Cerebellar cortex (tissue), 1 donor: Measurements from ENCODE around the gene ATG3.
"Not testable (repeated sequence)": the region's sequence is repeated elsewhere in the genome, so short reads cannot be mapped to it uniquely, and the experiment has no call there.

Experiments
- DNase-seq: peaks from one replicate; pipeline ENCODE4 v3.0.0-alpha.2; 2015; ENCODE audit warnings: low spot score

The ATG3 gene

GRCh38 chr3:112560721-112561483 is 860 bp downstream of the ATG3 start:
- peak; percentile 69 for DNase-seq

- no peak for DNase-seq
Measured at GRCh38 chr3:112560307-112560706, 1.5 kb downstream of the ATG3 start.

GRCh38 chr3:112557976-112558375 is 3.8 kb downstream of the ATG3 start:
- DNase-seq, result no peak

GRCh38 chr3:112555535-112556170 is 6.1 kb downstream of the ATG3 start:
- no peak for DNase-seq

- peak; percentile 35 for DNase-seq
Measured at GRCh38 chr3:112550859-112551258, 10.9 kb downstream of the ATG3 start.

GRCh38 chr3:112546216-112546759 is 15.5 kb downstream of the ATG3 start:
- DNase-seq, result no peak

GRCh38 chr3:112539825-112540650 is 21.7 kb downstream of the ATG3 start:
- no peak for DNase-seq

GRCh38 chr3:112531358-112531781 is 30.4 kb downstream of the ATG3 start:
- peak; percentile 51 for DNase-seq

GRCh38 chr3:112530573-112530972 is 31.2 kb downstream of the ATG3 start:
- no peak for DNase-seq

GRCh38 chr3:112524127-112524526 is 37.6 kb downstream of the ATG3 start:
- not testable (repeated sequence) for DNase-seq

- peak; percentile 42 for DNase-seq
Measured at GRCh38 chr3:112519424-112520001, 42.2 kb downstream of the ATG3 start.

GRCh38 chr3:112518970-112519369 is 42.8 kb downstream of the ATG3 start:
- not testable (repeated sequence) for DNase-seq

- no peak for DNase-seq
Measured at GRCh38 chr3:112514527-112515128, 47.1 kb downstream of the ATG3 start.

GRCh38 chr3:112512320-112512719 is 49.4 kb downstream of the ATG3 start:
- no peak for DNase-seq

GRCh38 chr3:112508860-112509259 is 52.9 kb downstream of the ATG3 start:
- no peak for DNase-seq

- DNase-seq, result no peak
Measured at GRCh38 chr3:112508261-112508660, 53.5 kb downstream of the ATG3 start.

GRCh38 chr3:112505907-112506306 is 55.9 kb downstream of the ATG3 start:
- no peak for DNase-seq

GRCh38 chr3:112504123-112504522 is 57.6 kb downstream of the ATG3 start:
- DNase-seq, result no peak

GRCh38 chr3:112503304-112503972 is 58.3 kb downstream of the ATG3 start:
- no peak for DNase-seq

- DNase-seq, result no peak
Measured at GRCh38 chr3:112500621-112501020, 61.1 kb downstream of the ATG3 start.
